ENCODE measurements around the gene NFATC3.

- TF ChIP-seq MAX (IDR thresholded peaks at IDR 0.05) (no peak), YY1 (IDR thresholded peaks at IDR 0.05; ENCODE audit: low read depth, low read length) (no peak), POLR2AphosphoS5 (IDR thresholded peaks at IDR 0.05; ENCODE audit: low read depth, low read length) (no peak), CTCF (IDR thresholded peaks at IDR 0.05; ENCODE audit: control extremely low read depth in 1 of 3, insufficient read depth in 1 of 3, low read depth in 1 of 3, low read length in 3 of 3) (no peak), BACH1 (IDR thresholded peaks at IDR 0.05; ENCODE audit: low read length) (no peak), RAD21 (IDR thresholded peaks at IDR 0.05 in 1 of 2, conservative IDR thresholded peaks at IDR 0.05 in 1 of 2; ENCODE audit: low read depth in 2 of 2, low read length in 2 of 2) (no peak), RBBP5 (IDR thresholded peaks at IDR 0.05; ENCODE audit: borderline replicate concordance, low read depth, low read length) (no peak), JUN (IDR thresholded peaks at IDR 0.05; ENCODE audit: low read depth, low read length) (no peak)
Measured at GRCh38 chr16:68216240-68216639, 131.1 kb downstream of the NFATC3 start.

Data from H1 (cell line).